ENCODE data around the gene SLC39A10. TPM values are rescaled to one million over a fixed set of nuclear protein-coding genes. Genes with fewer than 3 reads are reported as not detected.

SLC39A10 gene
- polyA plus RNA-seq, 1 of the 3 experiments (the other 2 are of a cell fraction), result 12.3 TPM

DNA sequence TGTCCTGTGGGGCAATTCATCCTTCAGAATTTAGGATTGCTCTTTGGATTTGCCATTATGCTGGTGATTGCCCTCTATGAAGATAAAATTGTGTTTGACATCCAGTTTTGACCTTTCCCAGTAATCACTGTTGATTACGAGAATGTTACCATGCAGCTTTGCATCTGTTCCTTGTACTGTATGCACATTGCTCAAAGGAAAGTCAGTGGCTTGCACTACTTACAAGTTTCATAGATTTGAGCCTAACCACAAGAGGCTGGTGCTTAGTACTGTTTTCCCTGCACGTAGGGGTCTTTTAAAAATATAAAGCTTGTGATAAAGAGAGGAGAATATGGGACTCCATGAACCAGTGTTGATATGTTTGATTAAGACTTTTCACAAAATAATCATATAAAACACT, 77.9 kb downstream of the SLC39A10 start:
- ChIA-PET POLR2A (no interaction called here), CTCF (no interaction called here)
- WGBS (ENCODE audit: low lambda C conversion rate), result 98% methylated on average over 2 of the region's 2 CpGs
- Histone ChIP-seq H3F3A (replicated peaks; ENCODE audit: insufficient read depth) (peaks cover 16% of the 10 kb centered on the region), H3K36me3 (replicated peaks in 1 of 2; ENCODE audit: control insufficient read depth in 1 of 2, insufficient read depth in 2 of 2, low read length in 1 of 2) (peaks cover 15 to 19% of the 10 kb centered on the region in 2 experiments), H3K27me3 (ENCODE audit: insufficient read depth) (no peaks in the 10 kb centered on the region), H3K4me3 (ENCODE audit: low read depth in 2 of 2, low read length in 1 of 2) (no peak overlapping the region), H3K9ac (no peak overlapping the region), H3K4me2 (no peak overlapping the region), H3K27ac (ENCODE audit: low read depth in 2 of 2, low read length in 1 of 2) (no peak overlapping the region), H4K20me1 (ENCODE audit: insufficient read depth) (no peaks in the 10 kb centered on the region), H3K9me3 (no peaks in the 10 kb centered on the region), H3K4me1 (ENCODE audit: control insufficient read depth in 1 of 2, insufficient read depth in 2 of 2, low read depth in 1 of 2, low read length in 1 of 2) (peaks cover 3 to 6% of the 10 kb centered on the region in 2 experiments; a peak in 2 of 4 replicates), H3K79me2 (ENCODE audit: insufficient read depth) (no peaks in the 10 kb centered on the region), H2AFZ (ENCODE audit: low read depth) (no peak overlapping the region), H3K9me2 (no peaks in the 10 kb centered on the region)
- DNase-seq, result no peak
- TF ChIP-seq RAD21 (IDR thresholded peaks at IDR 0.05; ENCODE audit: low read length) (no peak), RCOR1 (IDR thresholded peaks at IDR 0.05; ENCODE audit: low read length) (no peak), FOSL2 (IDR thresholded peaks at IDR 0.05; ENCODE audit: borderline replicate concordance, low read depth) (no peak), JUND (IDR thresholded peaks at IDR 0.05) (no peak), NRF1 (IDR thresholded peaks at IDR 0.05; ENCODE audit: low read depth, low read length) (no peak), SMC3 (IDR thresholded peaks at IDR 0.05; ENCODE audit: low read depth, low read length) (no peak), GABPA (IDR thresholded peaks at IDR 0.05; ENCODE audit: low read depth) (no peak), CHD2 (IDR thresholded peaks at IDR 0.05; ENCODE audit: low read length, partially characterized antibody) (no peak)
- TF ChIP-seq, protein P1, sequence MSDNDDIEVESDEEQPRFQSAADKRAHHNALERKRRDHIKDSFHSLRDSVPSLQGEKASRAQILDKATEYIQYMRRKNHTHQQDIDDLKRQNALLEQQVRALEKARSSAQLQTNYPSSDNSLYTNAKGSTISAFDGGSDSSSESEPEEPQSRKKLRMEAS (IDR thresholded peaks at IDR 0.05; ENCODE audit: low read depth), result no peak

DNA sequence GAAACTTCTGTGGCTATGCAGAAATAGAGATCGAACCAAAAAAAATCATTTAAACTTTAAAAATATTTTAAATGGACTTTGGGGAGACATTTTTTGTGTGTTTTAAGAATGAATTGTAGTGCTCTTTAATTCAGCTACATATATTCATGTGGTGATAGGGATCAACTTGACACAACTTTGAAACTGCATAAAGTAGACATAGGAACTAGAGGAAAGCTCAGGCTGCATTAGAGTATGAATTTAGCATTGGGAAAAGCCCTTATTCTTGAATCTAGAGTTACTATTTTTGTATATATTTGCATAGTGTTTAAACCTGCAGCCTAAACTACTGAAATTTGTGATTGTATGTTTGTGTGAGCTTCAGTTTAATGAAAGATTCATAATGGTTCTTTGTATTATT, 78.3 kb downstream of the SLC39A10 start:
- Histone ChIP-seq H3K4me2 (no peak overlapping the region), H3K4me3 (ENCODE audit: low read depth in 2 of 2, low read length in 1 of 2) (no peak overlapping the region), H3K9ac (no peak overlapping the region), H3K9me2 (no peaks in the 10 kb centered on the region), H3F3A (replicated peaks; ENCODE audit: insufficient read depth) (peaks cover 16% of the 10 kb centered on the region), H3K27me3 (ENCODE audit: insufficient read depth) (no peaks in the 10 kb centered on the region), H3K36me3 (replicated peaks in 1 of 2; ENCODE audit: control insufficient read depth in 1 of 2, insufficient read depth in 2 of 2, low read length in 1 of 2) (peaks cover 15 to 16% of the 10 kb centered on the region in 2 experiments), H3K79me2 (ENCODE audit: insufficient read depth) (no peaks in the 10 kb centered on the region), H3K27ac (ENCODE audit: low read depth in 2 of 2, low read length in 1 of 2) (no peak overlapping the region), H3K4me1 (ENCODE audit: control insufficient read depth in 1 of 2, insufficient read depth in 2 of 2, low read depth in 1 of 2, low read length in 1 of 2) (peaks cover 3 to 6% of the 10 kb centered on the region in 2 experiments; a peak in 2 of 4 replicates), H2AFZ (ENCODE audit: low read depth) (no peak overlapping the region), H3K9me3 (no peaks in the 10 kb centered on the region), H4K20me1 (ENCODE audit: insufficient read depth) (no peaks in the 10 kb centered on the region)
- ChIA-PET POLR2A (no interaction called here), CTCF (no interaction called here)
- DNase-seq, result no peak
- no peak for TF ChIP-seq FOXJ3 (CRISPR knock-in tag; IDR thresholded peaks at IDR 0.05)
- TF ChIP-seq FOXM1 (IDR thresholded peaks at IDR 0.05; ENCODE audit: low read depth), result no peak
- no peak for TF ChIP-seq GABPA (IDR thresholded peaks at IDR 0.05; ENCODE audit: low read depth)
- no peak for TF ChIP-seq NFIC (IDR thresholded peaks at IDR 0.05; ENCODE audit: borderline replicate concordance)
- no peak for TF ChIP-seq GATA2 (CRISPR knock-in tag; IDR thresholded peaks at IDR 0.05)
- TF ChIP-seq, protein P2, sequence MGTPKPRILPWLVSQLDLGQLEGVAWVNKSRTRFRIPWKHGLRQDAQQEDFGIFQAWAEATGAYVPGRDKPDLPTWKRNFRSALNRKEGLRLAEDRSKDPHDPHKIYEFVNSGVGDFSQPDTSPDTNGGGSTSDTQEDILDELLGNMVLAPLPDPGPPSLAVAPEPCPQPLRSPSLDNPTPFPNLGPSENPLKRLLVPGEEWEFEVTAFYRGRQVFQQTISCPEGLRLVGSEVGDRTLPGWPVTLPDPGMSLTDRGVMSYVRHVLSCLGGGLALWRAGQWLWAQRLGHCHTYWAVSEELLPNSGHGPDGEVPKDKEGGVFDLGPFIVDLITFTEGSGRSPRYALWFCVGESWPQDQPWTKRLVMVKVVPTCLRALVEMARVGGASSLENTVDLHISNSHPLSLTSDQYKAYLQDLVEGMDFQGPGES (IDR thresholded peaks at IDR 0.05; ENCODE audit: low read depth, low read length), result no peak
- TF ChIP-seq, protein P3, sequence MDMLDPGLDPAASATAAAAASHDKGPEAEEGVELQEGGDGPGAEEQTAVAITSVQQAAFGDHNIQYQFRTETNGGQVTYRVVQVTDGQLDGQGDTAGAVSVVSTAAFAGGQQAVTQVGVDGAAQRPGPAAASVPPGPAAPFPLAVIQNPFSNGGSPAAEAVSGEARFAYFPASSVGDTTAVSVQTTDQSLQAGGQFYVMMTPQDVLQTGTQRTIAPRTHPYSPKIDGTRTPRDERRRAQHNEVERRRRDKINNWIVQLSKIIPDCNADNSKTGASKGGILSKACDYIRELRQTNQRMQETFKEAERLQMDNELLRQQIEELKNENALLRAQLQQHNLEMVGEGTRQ (IDR thresholded peaks at IDR 0.05; ENCODE audit: borderline replicate concordance, low read depth, low read length), result no peak
- TF ChIP-seq, protein P4, sequence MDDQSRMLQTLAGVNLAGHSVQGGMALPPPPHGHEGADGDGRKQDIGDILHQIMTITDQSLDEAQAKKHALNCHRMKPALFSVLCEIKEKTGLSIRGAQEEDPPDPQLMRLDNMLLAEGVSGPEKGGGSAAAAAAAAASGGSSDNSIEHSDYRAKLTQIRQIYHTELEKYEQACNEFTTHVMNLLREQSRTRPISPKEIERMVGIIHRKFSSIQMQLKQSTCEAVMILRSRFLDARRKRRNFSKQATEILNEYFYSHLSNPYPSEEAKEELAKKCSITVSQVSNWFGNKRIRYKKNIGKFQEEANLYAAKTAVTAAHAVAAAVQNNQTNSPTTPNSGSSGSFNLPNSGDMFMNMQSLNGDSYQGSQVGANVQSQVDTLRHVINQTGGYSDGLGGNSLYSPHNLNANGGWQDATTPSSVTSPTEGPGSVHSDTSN (IDR thresholded peaks at IDR 0.05), result no peak
- no peak for TF ChIP-seq TAF1 (IDR thresholded peaks at IDR 0.05; ENCODE audit: borderline replicate concordance, low read depth, low read length)
- TF ChIP-seq, protein P5, sequence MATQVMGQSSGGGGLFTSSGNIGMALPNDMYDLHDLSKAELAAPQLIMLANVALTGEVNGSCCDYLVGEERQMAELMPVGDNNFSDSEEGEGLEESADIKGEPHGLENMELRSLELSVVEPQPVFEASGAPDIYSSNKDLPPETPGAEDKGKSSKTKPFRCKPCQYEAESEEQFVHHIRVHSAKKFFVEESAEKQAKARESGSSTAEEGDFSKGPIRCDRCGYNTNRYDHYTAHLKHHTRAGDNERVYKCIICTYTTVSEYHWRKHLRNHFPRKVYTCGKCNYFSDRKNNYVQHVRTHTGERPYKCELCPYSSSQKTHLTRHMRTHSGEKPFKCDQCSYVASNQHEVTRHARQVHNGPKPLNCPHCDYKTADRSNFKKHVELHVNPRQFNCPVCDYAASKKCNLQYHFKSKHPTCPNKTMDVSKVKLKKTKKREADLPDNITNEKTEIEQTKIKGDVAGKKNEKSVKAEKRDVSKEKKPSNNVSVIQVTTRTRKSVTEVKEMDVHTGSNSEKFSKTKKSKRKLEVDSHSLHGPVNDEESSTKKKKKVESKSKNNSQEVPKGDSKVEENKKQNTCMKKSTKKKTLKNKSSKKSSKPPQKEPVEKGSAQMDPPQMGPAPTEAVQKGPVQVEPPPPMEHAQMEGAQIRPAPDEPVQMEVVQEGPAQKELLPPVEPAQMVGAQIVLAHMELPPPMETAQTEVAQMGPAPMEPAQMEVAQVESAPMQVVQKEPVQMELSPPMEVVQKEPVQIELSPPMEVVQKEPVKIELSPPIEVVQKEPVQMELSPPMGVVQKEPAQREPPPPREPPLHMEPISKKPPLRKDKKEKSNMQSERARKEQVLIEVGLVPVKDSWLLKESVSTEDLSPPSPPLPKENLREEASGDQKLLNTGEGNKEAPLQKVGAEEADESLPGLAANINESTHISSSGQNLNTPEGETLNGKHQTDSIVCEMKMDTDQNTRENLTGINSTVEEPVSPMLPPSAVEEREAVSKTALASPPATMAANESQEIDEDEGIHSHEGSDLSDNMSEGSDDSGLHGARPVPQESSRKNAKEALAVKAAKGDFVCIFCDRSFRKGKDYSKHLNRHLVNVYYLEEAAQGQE (IDR thresholded peaks at IDR 0.05; ENCODE audit: low read depth, low read length), result no peak
- no peak for TF ChIP-seq JUND (IDR thresholded peaks at IDR 0.05)
- no peak for TF ChIP-seq CHD2 (IDR thresholded peaks at IDR 0.05; ENCODE audit: low read length, partially characterized antibody)
- no peak for TF ChIP-seq YY1 (IDR thresholded peaks at IDR 0.05; ENCODE audit: low read depth)
- no peak for TF ChIP-seq ELF1 (IDR thresholded peaks at IDR 0.05)
- TF ChIP-seq RXRA (IDR thresholded peaks at IDR 0.05; ENCODE audit: borderline replicate concordance, low read depth), result no peak
- no peak for TF ChIP-seq RFX5 (IDR thresholded peaks at IDR 0.05; ENCODE audit: low read length)
- 97% methylated on average over 1 of the region's 1 CpG for WGBS (ENCODE audit: low lambda C conversion rate)
